AG04449 (cell line): Measurements from ENCODE around the gene CD300LF.
A peak's percentile ranks its signal among the peaks of the same experiment; 100 is the strongest.

ENCODE experiments used
- CTCF ChIA-PET: fragments of 350-600 bp; formaldehyde crosslinking; extraction: SDS; loops from one replicate; lab custom pipeline; 2021; ENCODE audit warnings: antibody characterized with exemption; lab: Yijun Ruan, JAX
- POLR2A ChIA-PET: fragments of 400-600, 350-600 bp; formaldehyde crosslinking; extraction: SDS; loops from one replicate; lab custom pipeline; 2020; ENCODE audit warnings: antibody characterized with exemption, inconsistent platforms; lab: Yijun Ruan, JAX
- DNase-seq: peaks from one replicate; pipeline ENCODE4 v3.0.0-alpha.2; 2010; ENCODE audit warnings: low read depth, low spot score
- H3K4me3 ChIP-seq: 2 replicates; pipeline ENCODE4 v1.5.1; 2011; ENCODE audit warnings: low read depth, mild to moderate bottlenecking, control low read depth, low read length
- CTCF ChIP-seq: IDR thresholded peaks from one replicate; pipeline ENCODE4 v1.5.1; 2011; ENCODE audit warnings: mild to moderate bottlenecking, moderate library complexity, low read length, control low read depth, inconsistent platforms; ENCODE audit not compliant: insufficient read depth; ENCODE audit errors: missing control alignments

CD300LF gene

GRCh38 chr17:74745548-74746177, 32.9 kb upstream of the CD300LF start:
- ChIA-PET POLR2A (interaction anchor here (1.0 to 1.9 kb wide), 2 partner anchors 25 to 31 kb away, joined by 5 to 6 read pairs; partner anchors contain the start of gene NAT9), CTCF (interaction anchor here (0.7 to 4.7 kb wide), 35 partner anchors 8 to 366 kb away, joined by 3 to 185 read pairs (median 6); partner anchors contain the start of genes FDXR, GRIN2C, HID1 and MRPL58)
- no peak for DNase-seq
- H3K4me3 ChIP-seq, result no peak overlapping the region
- no peak for TF ChIP-seq CTCF

GRCh38 chr17:74744714-74745547, 32.2 kb upstream of the CD300LF start:
- peak overlapping the region; percentile 29 for H3K4me3 ChIP-seq
- DNase-seq, result no peak
- CTCF ChIA-PET, result interaction anchor here (0.7 to 4.7 kb wide), 33 partner anchors 8 to 365 kb away, joined by 3 to 185 read pairs (median 5); partner anchors contain the start of genes FDXR, GRIN2C, HID1 and MRPL58
- TF ChIP-seq CTCF, result peak; percentile 98
- POLR2A ChIA-PET, result interaction anchor here (0.8 to 1.9 kb wide), 3 partner anchors 26 to 31 kb away, joined by 4 to 6 read pairs (median 5); partner anchors contain the start of gene NAT9

GRCh38 chr17:74744349-74744713, 31.6 kb upstream of the CD300LF start:
- no peak overlapping the region for H3K4me3 ChIP-seq
- ChIA-PET CTCF (interaction anchor here (0.6 to 4.7 kb wide), 18 partner anchors 7 to 228 kb away, joined by 3 to 185 read pairs (median 12); partner anchors contain the start of genes FDXR, GRIN2C, HID1 and NAT9), POLR2A (interaction anchor here (0.8 to 1.9 kb wide), 2 partner anchors 27 to 32 kb away, joined by 4 to 5 read pairs; partner anchors contain the start of gene NAT9)
- no peak for TF ChIP-seq CTCF
- no peak for DNase-seq

GRCh38 chr17:74743755-74744154, 31.0 kb upstream of the CD300LF start:
- ChIA-PET POLR2A (no interaction called here), CTCF (interaction anchor here (0.6 to 4.7 kb wide), 13 partner anchors 7 to 217 kb away, joined by 3 to 185 read pairs (median 31); partner anchors contain the start of genes FDXR, GRIN2C, NAT9 and RAB37)
- H3K4me3 ChIP-seq, result no peak overlapping the region
- no peak for TF ChIP-seq CTCF
- DNase-seq, result no peak

- CTCF ChIA-PET, result interaction anchor here (0.8 to 2.8 kb wide), 4 partner anchors 28 to 375 kb away, joined by 3 to 29 read pairs (median 8); no protein-coding TSS in a partner anchor
- POLR2A ChIA-PET, result no interaction called here
- DNase-seq, result no peak
- TF ChIP-seq CTCF, result no peak
- no peak overlapping the region for H3K4me3 ChIP-seq
Observed at GRCh38 chr17:74742978-74743545, 30.3 kb upstream of the CD300LF start.
